ENCODE data around the gene NCOA6. TPM values are rescaled to one million over a fixed set of nuclear protein-coding genes. Genes with fewer than 3 reads are reported as not detected.

Gene NCOA6
- total and polyA plus RNA-seq, 4 donors, result 18.6 to 49.6 (median 33.6) TPM

DNA sequence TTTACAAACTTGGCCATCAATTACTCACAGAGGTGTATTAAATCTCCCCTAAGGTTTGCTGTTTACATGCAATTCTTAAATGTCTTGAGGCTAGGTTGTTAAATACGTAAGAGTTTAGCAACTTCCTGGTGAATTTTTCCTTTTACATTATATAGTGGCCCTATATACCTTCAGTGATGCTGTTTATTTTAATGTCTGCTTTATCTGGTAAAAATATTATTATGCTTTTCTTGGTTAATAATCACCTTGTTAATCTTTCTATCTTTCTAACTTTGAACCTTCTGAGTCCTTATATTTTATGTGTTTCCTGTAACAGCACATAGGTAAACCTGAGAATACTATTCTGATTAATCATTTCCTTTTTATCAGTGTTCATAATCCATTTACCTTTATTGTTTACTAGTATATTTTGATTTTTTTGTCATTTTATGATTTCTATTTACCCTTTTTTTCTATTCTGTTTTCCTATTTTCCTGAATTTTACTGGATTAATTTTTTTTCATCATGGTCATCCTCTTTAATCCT lies 63.4 kb downstream of the NCOA6 start:
- Histone ChIP-seq H3K27me3 (ENCODE audit: control insufficient read depth, insufficient read depth, low read length) (no peaks in the 10 kb centered on the region), H3K36me3 (ENCODE audit: control insufficient read depth, insufficient read depth, low read length) (peaks cover 39% of the 10 kb centered on the region), H3K27ac (ENCODE audit: low read depth, low read length) (no peak overlapping the region), H3K4me3 (ENCODE audit: low read depth, low read length) (no peak overlapping the region), H3K9me3 (ENCODE audit: control insufficient read depth, insufficient read depth, low read length) (no peaks in the 10 kb centered on the region), H3K4me1 (ENCODE audit: control insufficient read depth, insufficient read depth, low read length) (no peaks in the 10 kb centered on the region)
- DNase-seq (ENCODE audit: low read depth in 4 of 6, low spot score in 6 of 6), result no peak
- WGBS (ENCODE audit: insufficient coverage), result no CpG with 5 or more reads among the region's 1 CpG

DNA sequence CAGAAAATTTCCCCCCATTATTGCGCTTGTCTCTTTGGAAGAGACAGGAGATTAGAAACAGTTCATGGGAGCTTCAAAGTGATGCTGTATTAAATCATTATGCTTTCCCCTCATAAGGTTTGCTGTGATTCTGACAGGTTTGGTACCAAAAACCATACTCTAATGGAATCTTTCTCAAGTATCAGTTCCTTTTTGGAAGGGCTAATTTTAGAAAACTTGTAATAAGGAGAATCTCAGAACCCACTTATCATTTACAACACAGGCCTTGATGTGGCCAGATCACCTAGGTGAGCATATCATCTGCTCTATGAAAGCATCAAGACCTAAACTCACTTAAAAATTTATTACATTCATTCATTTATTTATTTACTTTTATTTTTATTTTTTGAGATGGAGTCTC lies 70.1 kb downstream of the NCOA6 start:
- H3K36me3 ChIP-seq (ENCODE audit: control insufficient read depth, insufficient read depth, low read length), result peaks cover 38% of the 10 kb centered on the region
- H3K9me3 ChIP-seq (ENCODE audit: control insufficient read depth, insufficient read depth, low read length), result no peaks in the 10 kb centered on the region
- DNase-seq (ENCODE audit: low read depth in 4 of 6, low spot score in 6 of 6), result no peak
- no peak overlapping the region for H3K4me3 ChIP-seq (ENCODE audit: low read depth, low read length)
- H3K27me3 ChIP-seq (ENCODE audit: control insufficient read depth, insufficient read depth, low read length), result no peaks in the 10 kb centered on the region
- no peaks in the 10 kb centered on the region for H3K4me1 ChIP-seq (ENCODE audit: control insufficient read depth, insufficient read depth, low read length)
- WGBS (ENCODE audit: insufficient coverage), result no CpG with 5 or more reads among the region's 1 CpG
- H3K27ac ChIP-seq (ENCODE audit: low read depth, low read length), result no peak overlapping the region

DNA sequence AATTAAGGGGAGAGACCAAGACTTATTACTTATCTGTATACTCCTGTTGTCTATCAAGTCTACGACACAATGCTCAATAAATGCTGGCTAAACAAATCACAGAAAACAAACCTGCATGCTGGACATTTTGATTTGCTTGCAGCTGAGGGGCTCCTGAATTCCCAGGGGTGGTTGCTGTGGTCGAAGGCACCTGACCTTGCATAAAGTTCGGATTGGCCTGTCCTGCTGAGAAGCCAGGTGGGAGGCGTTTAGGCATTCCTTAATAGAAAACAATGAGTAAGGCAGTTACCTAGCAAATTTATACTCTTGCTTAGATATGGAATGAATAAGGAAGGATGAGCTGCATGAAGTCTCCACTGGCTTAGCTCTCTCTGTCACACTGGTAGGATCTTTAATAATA lies 70.8 kb downstream of the NCOA6 start:
- Histone ChIP-seq H3K36me3 (ENCODE audit: control insufficient read depth, insufficient read depth, low read length) (peaks cover 39% of the 10 kb centered on the region), H3K27me3 (ENCODE audit: control insufficient read depth, insufficient read depth, low read length) (no peaks in the 10 kb centered on the region), H3K4me3 (ENCODE audit: low read depth, low read length) (no peak overlapping the region), H3K9me3 (ENCODE audit: control insufficient read depth, insufficient read depth, low read length) (no peaks in the 10 kb centered on the region), H3K27ac (ENCODE audit: low read depth, low read length) (no peak overlapping the region), H3K4me1 (ENCODE audit: control insufficient read depth, insufficient read depth, low read length) (no peaks in the 10 kb centered on the region)
- WGBS (ENCODE audit: insufficient coverage), result 15% methylated on average over 2 of the region's 4 CpGs
- DNase-seq (ENCODE audit: low read depth in 4 of 6, low spot score in 6 of 6), result no peak

DNA sequence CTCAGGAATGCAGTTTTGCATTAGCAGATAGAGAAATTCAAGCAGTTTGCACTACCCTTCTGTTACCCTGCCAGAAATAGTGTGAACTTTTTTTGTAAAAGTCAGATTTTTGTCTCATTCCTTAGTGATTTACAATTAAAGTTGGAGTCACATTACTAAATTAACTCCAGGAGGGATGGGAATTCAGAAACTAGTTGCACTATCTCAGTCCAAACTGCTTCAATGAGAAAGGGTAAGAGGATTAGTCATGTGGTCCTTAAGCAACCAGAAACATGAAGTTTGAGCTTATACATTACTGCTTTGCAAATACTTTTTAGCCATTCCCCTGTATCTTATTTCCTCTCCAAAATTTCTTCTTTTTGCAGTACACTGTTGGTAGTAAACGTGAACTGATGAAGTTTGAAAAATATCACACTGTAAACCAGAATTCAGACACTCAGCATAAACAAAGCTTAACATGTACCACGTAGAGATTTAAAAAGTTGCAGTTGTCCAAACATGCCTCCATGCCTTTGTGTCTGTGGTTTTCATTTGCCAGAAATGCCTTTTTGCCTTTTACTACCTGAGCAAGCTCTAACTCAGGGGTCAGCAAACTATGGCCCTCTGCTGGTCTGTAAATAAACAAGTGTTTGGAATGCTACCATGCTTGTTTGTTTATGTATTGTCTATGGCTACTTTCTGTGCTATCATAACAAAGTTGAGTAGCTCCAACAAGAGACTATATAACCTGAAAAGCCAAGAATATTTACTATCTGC lies 71.6 kb downstream of the NCOA6 start:
- 83% methylated on average over 2 of the region's 2 CpGs for WGBS (ENCODE audit: insufficient coverage)

DNA sequence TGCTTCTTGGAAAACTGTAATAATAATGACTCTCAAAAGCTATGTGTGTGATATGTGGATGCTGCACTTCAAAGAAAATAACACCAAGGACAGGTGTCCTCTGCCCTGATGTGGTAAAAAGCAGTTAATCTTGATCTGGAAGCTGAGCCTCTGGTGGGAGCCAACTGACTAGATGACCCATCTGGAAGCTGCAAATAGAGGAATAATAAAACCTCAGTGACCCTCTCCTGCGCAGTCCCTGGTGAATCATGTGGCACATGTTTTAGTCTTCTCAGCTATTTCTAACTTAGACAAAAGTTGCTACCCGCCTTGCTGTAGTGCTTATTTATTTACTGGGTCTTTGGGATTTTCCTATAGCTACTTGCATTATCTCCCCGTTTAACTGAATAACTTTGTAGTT lies 74.0 kb downstream of the NCOA6 start:
- Histone ChIP-seq H3K36me3 (ENCODE audit: control insufficient read depth, insufficient read depth, low read length) (peaks cover 28% of the 10 kb centered on the region), H3K27ac (ENCODE audit: low read depth, low read length) (no peak overlapping the region)
- 100% methylated on average over 1 of the region's 3 CpGs for WGBS (ENCODE audit: insufficient coverage)

More for the DNA sequence above, 71.6 kb downstream of the NCOA6 start:
- Histone ChIP-seq H3K36me3 (ENCODE audit: control insufficient read depth, insufficient read depth, low read length) (peaks cover 39% of the 10 kb centered on the region), H3K4me3 (ENCODE audit: low read depth, low read length) (no peak overlapping the region), H3K27ac (ENCODE audit: low read depth, low read length) (no peak overlapping the region), H3K4me1 (ENCODE audit: control insufficient read depth, insufficient read depth, low read length) (no peaks in the 10 kb centered on the region), H3K27me3 (ENCODE audit: control insufficient read depth, insufficient read depth, low read length) (no peaks in the 10 kb centered on the region), H3K9me3 (ENCODE audit: control insufficient read depth, insufficient read depth, low read length) (no peaks in the 10 kb centered on the region)
- DNase-seq (ENCODE audit: low read depth in 4 of 6, low spot score in 6 of 6), result no peak

DNA sequence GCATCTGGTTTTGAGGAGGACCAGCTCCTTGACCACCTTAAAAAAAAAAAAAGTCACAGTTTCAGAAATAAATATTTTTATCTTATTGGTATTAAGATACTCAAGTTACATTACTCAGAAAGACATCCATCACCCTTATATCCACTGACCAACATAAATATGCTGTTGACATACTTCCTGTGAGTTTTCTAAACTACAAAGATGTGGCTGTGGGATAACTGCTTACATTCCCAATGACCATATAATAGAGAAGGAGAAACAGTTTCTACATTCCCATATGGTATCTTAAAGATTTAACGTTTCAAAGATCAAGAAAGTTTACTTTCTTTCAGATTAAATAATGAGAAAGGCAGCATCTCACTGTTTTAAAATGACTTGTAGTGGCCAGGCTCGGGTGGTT lies 75.0 kb downstream of the NCOA6 start:
- H3K9me3 ChIP-seq (ENCODE audit: control insufficient read depth, insufficient read depth, low read length), result no peaks in the 10 kb centered on the region
- WGBS (ENCODE audit: insufficient coverage), result no CpG with 5 or more reads among the region's 2 CpGs
- H3K4me3 ChIP-seq (ENCODE audit: low read depth, low read length), result no peak overlapping the region
- no peaks in the 10 kb centered on the region for H3K4me1 ChIP-seq (ENCODE audit: control insufficient read depth, insufficient read depth, low read length)
- no peak for DNase-seq (ENCODE audit: low read depth in 4 of 6, low spot score in 6 of 6)
- H3K27ac ChIP-seq (ENCODE audit: low read depth, low read length), result no peak overlapping the region
- no peaks in the 10 kb centered on the region for H3K27me3 ChIP-seq (ENCODE audit: control insufficient read depth, insufficient read depth, low read length)
- peaks cover 27% of the 10 kb centered on the region for H3K36me3 ChIP-seq (ENCODE audit: control insufficient read depth, insufficient read depth, low read length)

More for the DNA sequence above, 74.0 kb downstream of the NCOA6 start:
- DNase-seq (ENCODE audit: low read depth in 4 of 6, low spot score in 6 of 6), result no peak
- no peaks in the 10 kb centered on the region for H3K27me3 ChIP-seq (ENCODE audit: control insufficient read depth, insufficient read depth, low read length)
- H3K4me1 ChIP-seq (ENCODE audit: control insufficient read depth, insufficient read depth, low read length), result no peaks in the 10 kb centered on the region
- no peak overlapping the region for H3K4me3 ChIP-seq (ENCODE audit: low read depth, low read length)
- H3K9me3 ChIP-seq (ENCODE audit: control insufficient read depth, insufficient read depth, low read length), result no peaks in the 10 kb centered on the region

DNA sequence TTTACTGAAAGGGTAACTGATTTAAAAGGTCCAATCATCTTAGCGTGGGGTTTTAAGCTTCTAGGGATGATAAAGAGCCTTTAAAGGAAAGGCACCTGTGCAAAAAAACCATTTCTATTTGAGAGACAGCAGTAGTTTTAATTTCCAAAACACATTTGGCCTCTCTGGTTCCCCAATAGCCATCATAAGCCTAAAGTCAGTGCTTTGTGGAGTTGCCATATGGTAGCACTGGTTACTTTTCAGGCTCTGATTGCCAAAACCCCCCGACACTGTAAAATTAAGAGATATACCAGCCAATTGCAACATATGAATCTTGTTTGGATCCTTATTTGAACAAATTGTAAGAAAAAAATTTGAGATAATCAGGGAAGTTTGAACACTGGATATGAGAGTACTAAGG lies 76.7 kb downstream of the NCOA6 start:
- no peak overlapping the region for H3K27ac ChIP-seq (ENCODE audit: low read depth, low read length)
- no peak overlapping the region for H3K4me3 ChIP-seq (ENCODE audit: low read depth, low read length)
- no peaks in the 10 kb centered on the region for H3K9me3 ChIP-seq (ENCODE audit: control insufficient read depth, insufficient read depth, low read length)
- WGBS (ENCODE audit: insufficient coverage), result no CpG with 5 or more reads among the region's 2 CpGs
- no peaks in the 10 kb centered on the region for H3K27me3 ChIP-seq (ENCODE audit: control insufficient read depth, insufficient read depth, low read length)
- no peak for DNase-seq (ENCODE audit: low read depth in 4 of 6, low spot score in 6 of 6)
- H3K4me1 ChIP-seq (ENCODE audit: control insufficient read depth, insufficient read depth, low read length), result no peaks in the 10 kb centered on the region
- H3K36me3 ChIP-seq (ENCODE audit: control insufficient read depth, insufficient read depth, low read length), result peaks cover 26% of the 10 kb centered on the region

DNA sequence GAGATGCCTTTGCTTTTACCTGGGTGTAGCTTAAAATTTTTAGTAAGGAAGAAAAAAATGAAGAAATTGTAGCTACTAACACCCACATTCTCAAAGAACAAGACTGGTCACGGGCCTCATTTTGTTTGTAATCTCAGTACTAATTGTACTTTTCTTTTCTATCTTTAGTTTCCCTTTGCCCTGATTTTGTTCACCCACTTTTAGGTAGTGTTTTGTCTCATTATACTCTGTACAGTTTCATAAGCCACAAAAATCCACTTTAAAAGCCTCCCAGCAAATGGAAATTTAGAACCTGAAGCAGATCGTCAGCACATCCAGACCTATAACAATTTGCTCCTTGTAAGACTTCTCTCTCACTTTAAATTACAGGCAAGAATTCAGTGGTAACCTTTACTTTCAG lies 78.0 kb downstream of the NCOA6 start:
- Histone ChIP-seq H3K4me3 (ENCODE audit: low read depth, low read length) (no peak overlapping the region), H3K27ac (ENCODE audit: low read depth, low read length) (no peak overlapping the region), H3K27me3 (ENCODE audit: control insufficient read depth, insufficient read depth, low read length) (no peaks in the 10 kb centered on the region), H3K4me1 (ENCODE audit: control insufficient read depth, insufficient read depth, low read length) (no peaks in the 10 kb centered on the region), H3K9me3 (ENCODE audit: control insufficient read depth, insufficient read depth, low read length) (no peaks in the 10 kb centered on the region), H3K36me3 (ENCODE audit: control insufficient read depth, insufficient read depth, low read length) (peaks cover 27% of the 10 kb centered on the region)
- no peak for DNase-seq (ENCODE audit: low read depth in 4 of 6, low spot score in 6 of 6)
- WGBS (ENCODE audit: insufficient coverage), result 83% methylated on average over 1 of the region's 2 CpGs

DNA sequence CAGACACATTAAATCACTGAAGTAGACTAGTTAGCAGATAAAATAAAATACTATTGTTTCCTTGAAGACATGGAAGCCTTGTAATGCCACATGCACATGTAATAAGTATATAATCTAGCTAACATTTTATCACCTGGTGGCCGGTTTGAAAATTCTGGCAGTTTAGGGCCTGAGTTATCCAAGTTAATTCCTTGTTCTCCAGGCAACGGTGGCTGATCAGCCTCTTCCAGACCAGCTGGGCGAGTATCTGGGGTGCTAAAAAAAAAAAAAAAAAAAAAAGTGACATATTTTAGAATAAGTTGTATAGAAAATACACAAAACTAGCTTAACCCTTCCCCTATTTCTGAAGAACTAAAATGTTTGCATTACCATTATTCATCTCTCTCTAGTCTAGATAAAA lies 78.8 kb downstream of the NCOA6 start:
- H3K27ac ChIP-seq (ENCODE audit: low read depth, low read length), result no peak overlapping the region
- H3K27me3 ChIP-seq (ENCODE audit: control insufficient read depth, insufficient read depth, low read length), result no peaks in the 10 kb centered on the region
- no peak overlapping the region for H3K4me3 ChIP-seq (ENCODE audit: low read depth, low read length)
- DNase-seq (ENCODE audit: low read depth in 4 of 6, low spot score in 6 of 6), result peak in 1 of 6 donors; percentile 29
- WGBS (ENCODE audit: insufficient coverage), result no CpG with 5 or more reads among the region's 3 CpGs
- H3K36me3 ChIP-seq (ENCODE audit: control insufficient read depth, insufficient read depth, low read length), result peaks cover 32% of the 10 kb centered on the region
- H3K4me1 ChIP-seq (ENCODE audit: control insufficient read depth, insufficient read depth, low read length), result no peaks in the 10 kb centered on the region
- no peaks in the 10 kb centered on the region for H3K9me3 ChIP-seq (ENCODE audit: control insufficient read depth, insufficient read depth, low read length)

DNA sequence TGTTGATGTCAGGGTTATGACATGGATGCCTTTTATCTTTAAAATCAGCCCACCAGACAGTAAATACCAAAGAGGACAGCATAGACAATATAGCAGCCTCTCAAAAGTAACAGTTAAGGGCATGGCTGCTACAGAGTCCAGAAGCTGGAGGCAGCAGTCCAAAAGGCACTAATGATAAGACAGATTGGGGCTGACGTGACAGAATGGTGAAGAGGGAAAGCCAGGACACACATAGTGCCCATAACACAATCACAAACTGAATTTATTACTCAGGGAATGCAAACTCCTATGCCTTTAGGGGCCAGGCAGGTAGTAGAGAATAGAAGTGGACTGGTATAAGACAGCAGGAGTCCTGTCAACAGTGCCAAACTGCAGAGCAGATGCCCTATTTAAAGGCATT lies 80.6 kb downstream of the NCOA6 start:
- Histone ChIP-seq H3K36me3 (ENCODE audit: control insufficient read depth, insufficient read depth, low read length) (peaks cover 45% of the 10 kb centered on the region), H3K27ac (ENCODE audit: low read depth, low read length) (no peak overlapping the region), H3K4me1 (ENCODE audit: control insufficient read depth, insufficient read depth, low read length) (no peaks in the 10 kb centered on the region), H3K27me3 (ENCODE audit: control insufficient read depth, insufficient read depth, low read length) (no peaks in the 10 kb centered on the region), H3K9me3 (ENCODE audit: control insufficient read depth, insufficient read depth, low read length) (no peaks in the 10 kb centered on the region), H3K4me3 (ENCODE audit: low read depth, low read length) (no peak overlapping the region)
- DNase-seq (ENCODE audit: low read depth in 4 of 6, low spot score in 6 of 6), result no peak
- no CpG with 5 or more reads among the region's 1 CpG for WGBS (ENCODE audit: insufficient coverage)

Data from spinal cord (tissue), 10 donors.